NCI-H1105 treated with DMSO at 0.1 percent for 48 hours (cell line): Measurements from ENCODE around the gene MSH3.

Experiments used
- DNase-seq: peaks from one replicate; lab custom pipeline; 2025; lab: John Stamatoyannopoulos, UW

The MSH3 gene

DNA sequence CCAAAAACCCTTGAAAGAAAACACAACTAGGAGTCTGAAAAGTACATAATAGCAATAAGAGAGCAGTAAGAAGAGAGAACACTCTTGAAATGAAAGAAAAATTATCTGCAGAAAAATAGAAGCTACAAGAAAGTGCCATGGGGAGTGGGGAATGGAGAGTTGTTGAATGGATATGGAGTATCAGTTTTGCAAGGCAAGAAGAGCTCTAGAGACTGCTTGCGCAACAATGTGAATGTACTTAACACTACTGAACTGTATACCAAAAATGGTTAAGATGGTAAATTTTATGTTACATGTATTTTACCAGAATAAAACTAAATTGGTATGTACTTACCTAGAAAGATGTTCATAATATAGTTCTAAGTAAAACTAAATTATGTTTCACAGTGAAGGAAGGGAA is 251.0 kb downstream of the MSH3 start:
- no peak for DNase-seq

DNA sequence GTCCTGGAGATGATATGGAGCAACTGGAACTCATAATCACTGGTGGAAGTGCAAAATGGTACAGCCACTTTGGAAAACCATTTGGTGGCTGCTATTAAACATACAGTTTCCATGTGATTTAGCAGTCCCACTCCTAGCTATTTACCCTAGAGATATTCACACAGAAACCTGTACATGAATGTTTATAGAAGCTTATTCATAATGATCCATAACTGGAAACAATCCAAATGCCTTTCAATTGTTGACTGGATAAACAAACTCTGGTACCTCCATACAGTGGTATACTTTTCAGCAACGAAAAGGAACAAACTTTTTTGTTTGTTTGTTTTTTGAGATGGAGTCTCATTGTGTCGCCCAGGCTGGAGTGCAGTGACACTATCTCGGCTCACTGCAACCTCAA is 258.0 kb downstream of the MSH3 start:
- no peak for DNase-seq

DNA sequence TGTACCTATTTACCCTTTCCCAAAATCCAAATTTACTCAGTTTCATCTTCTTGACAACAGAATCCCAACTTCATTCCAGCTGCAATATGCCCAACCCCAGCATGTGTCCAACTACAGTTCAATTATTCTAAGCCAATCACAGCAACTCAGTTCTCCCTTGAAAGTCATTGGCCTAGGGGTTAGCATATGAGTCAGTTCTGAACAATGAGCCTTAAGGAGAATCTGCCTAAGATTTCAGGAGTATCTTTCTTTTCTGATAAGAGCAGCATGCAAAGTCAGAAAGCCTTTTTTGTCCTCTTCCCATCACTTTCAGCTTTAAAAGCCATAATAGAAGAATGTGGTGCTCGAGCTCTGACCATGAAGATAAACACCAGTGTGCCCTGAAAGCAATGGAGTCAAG is 261.3 kb downstream of the MSH3 start:
- no peak for DNase-seq

DNA sequence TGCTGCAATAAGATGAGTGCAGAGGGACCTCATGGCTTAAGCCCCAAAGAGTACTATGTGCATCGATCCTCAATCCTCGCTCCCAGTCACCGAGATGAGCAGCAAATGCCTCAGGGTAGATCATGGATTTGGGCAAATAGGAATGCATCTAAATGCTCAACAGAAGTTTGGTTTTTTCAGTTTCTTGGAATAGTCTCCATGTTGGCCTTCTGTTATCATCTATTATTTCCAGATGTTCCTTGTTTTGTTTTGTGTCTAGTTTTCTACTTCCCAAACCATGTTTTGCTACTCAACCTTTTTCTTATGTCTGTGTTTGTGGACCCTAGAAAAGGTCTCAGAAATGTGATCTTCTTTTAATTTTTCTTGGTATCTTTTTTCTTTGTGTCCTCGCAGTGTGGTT is 262.2 kb downstream of the MSH3 start:
- no peak for DNase-seq

DNA sequence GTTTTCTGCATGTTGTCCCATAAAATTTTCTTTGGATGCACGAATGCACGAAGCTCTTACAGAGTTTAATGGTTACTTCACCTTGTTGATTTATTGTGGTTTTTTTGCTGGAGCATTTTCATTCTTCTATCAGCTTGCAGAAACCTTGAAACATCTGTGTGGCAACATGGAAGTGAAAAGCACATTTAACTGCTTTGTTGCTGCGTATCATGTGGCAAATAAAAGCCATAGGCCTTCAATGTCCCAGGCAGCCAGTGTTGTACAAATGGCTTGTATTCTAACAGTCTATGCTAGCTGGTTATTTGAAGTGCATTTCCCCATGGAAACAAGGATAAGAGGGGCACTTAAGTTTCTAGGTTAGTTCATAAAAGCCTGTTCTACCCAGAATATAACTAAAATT is 263.2 kb downstream of the MSH3 start:
- DNase-seq: no peak

DNA sequence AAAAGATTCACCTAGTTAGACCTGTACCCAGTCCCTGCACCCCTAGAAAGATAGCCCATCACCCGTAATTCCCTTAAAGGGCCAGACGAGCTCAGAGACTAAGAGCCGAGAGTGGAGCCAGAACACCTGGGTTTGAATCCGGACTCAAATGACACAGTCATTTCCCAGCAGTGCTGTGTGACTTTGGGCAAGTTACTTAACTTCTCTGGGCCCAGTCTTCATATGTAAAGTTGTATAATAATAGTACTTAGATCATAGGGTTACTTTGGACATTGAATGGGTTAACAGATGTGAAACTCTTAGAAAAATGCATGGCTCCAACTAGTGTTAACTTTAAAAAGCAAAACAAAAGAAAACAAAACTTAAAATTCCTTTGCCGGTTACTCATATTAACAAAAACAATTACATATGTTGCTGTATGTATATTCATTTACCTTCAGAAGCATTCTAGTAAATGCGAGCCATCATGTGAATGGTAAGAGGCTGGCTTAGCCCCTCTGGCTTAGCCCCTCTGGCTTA is 265.3 kb downstream of the MSH3 start:
- no peak for DNase-seq

DNA sequence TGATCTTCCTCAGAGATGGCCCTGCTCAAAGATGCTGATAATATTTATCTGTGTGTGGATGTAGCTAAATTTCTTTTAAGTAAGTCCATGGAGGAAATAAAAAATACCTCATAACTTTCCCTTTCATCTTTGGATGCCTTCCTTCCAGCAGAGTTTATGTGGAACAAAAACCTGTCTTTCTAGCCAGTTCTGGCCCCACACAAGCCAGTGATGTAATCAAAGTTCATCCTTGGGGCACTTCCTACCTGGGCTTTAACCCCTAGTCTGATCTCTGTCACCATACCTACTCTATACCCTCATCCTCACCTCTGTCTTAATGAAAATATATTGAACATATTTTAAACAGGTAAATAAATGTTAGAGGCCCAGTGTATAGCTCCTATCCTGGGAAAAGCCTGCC is 265.9 kb downstream of the MSH3 start:
- no peak for DNase-seq

DNA sequence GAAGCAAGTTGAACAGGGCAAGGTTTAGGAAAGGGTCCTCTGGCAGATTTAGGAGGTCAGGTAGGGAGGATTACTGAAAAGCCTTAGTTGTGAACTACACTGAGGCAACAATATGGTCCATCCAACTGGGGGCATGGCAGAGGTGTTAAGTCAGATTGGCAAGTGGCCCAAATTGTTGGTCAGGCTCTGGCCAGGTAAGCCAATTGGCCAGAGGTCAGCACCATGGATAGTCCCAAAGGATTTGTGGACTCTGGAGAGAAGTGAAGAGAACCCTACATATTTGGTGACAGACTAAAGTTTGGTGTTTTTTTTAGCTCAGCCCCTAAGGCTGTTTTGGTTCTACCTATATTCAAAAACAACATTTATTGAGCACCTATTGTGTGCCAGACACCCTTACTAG is 266.6 kb downstream of the MSH3 start:
- DNase-seq: no peak

DNA sequence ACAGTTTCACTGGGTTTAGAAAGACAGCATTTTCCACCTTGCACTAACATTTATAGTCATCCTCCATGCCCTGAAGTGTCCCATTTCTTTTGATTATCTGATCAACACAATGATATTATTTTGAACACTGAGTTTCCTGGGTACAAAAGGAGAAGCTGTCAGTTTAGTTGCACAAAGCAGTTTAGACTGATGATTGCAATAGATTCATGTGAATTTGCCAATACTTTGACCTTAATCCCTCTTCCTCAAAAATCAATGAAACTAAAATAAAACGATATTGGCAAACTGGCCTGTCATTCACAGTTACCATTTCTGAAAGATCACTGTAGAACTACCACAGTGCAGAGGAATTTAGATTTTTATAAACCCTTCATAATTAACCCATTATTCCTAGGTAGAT is 271.5 kb downstream of the MSH3 start:
- DNase-seq: no peak
